GM12878 (cell line): Measurements from ENCODE around the gene COL5A1. TPM values are rescaled to one million over a fixed set of nuclear protein-coding genes. Genes with fewer than 3 reads are reported as not detected.

Experiments
- ATAC-seq: fragments of 200-7000 bp; cut with Tn5 transposase; 3 replicates; pipeline ENCODE4 v1.9.1; 2020; ENCODE audit warnings: mild to moderate bottlenecking, moderate library complexity
- BruUV-seq: library from RNA; stranded (reverse); fragments of 400-500 nt; replicated peaks from 2 replicates; lab custom pipeline; 2021; lab: Mats Ljungman, UMichigan
- CTCF ChIA-PET: fragments of 300-600 bp; sonication (Branson Sonifier 250); formaldehyde crosslinking; extraction: SDS; loops from one replicate; lab custom pipeline; 2021; ENCODE audit warnings: inconsistent platforms; lab: Yijun Ruan, JAX
- POLR2A ChIA-PET: fragments of 350-600 bp; formaldehyde crosslinking; extraction: SDS; loops from one replicate; lab custom pipeline; 2021; ENCODE audit warnings: inconsistent platforms; lab: Charles Lee
- RAD21 ChIA-PET: fragments of 300-600 bp; sonication (Branson Sonifier 250); formaldehyde crosslinking; loops from one replicate; lab custom pipeline; 2023; ENCODE audit warnings: antibody characterized with exemption; ENCODE audit not compliant: unreplicated experiment; lab: Charles Lee
- SMC1A ChIA-PET: fragments of 300-600 bp; sonication (Branson Sonifier 250); formaldehyde crosslinking; loops from one replicate; lab custom pipeline; 2023; ENCODE audit not compliant: unreplicated experiment, uncharacterized antibody; lab: Charles Lee
- DNase-seq: peaks from one replicate; pipeline ENCODE4 v3.0.0-alpha.2; 2011; ENCODE audit warnings: low read depth, low spot score
- FAIRE-seq: peaks from 3 replicates; lab custom pipeline; 2011; peaks lifted over from hg19 to GRCh38; lab: Jason Lieb, UNC
- H2AFZ ChIP-seq: 2 replicates; pipeline ENCODE4 v1.6.0; 2011; ENCODE audit warnings: low read depth, low read length, control low read depth; ENCODE audit not compliant: control insufficient read depth
- H3K27ac ChIP-seq: 2 replicates; pipeline ENCODE4 v1.5.1; 2011; ENCODE audit warnings: control low read depth; ENCODE audit not compliant: control insufficient read depth, insufficient read depth
- H3K27me3 ChIP-seq, 2 experiments: replicated peaks in 1 of 2; 2 replicates each; pipeline versions ENCODE4 v1.6.0 to v1.6.1; 2011; ENCODE audit warnings: low read length in 1 of 2; ENCODE audit not compliant: control insufficient read depth in 2 of 2, insufficient read depth in 2 of 2
- H3K36me3 ChIP-seq, 2 experiments: 2 replicates each; pipeline ENCODE4 v1.5.1; 2011; ENCODE audit warnings: low read length in 1 of 2; ENCODE audit not compliant: control insufficient read depth in 2 of 2, insufficient read depth in 2 of 2
- H3K4me1 ChIP-seq: 2 replicates; pipeline ENCODE4 v1.6.1; 2011; ENCODE audit warnings: mild to moderate bottlenecking, low read length, moderate library complexity, mixed read lengths; ENCODE audit not compliant: control insufficient read depth, insufficient read depth
- H3K4me2 ChIP-seq: 2 replicates; pipeline ENCODE4 v1.6.0; 2011; ENCODE audit warnings: control low read depth; ENCODE audit not compliant: control insufficient read depth, insufficient read depth
- H3K4me3 ChIP-seq: fragments of 200-600 bp; sonication (generic); 2 replicates; pipeline ENCODE4 v1.5.1; 2016
- H3K79me2 ChIP-seq: 2 replicates; pipeline ENCODE4 v1.6.0; 2011; ENCODE audit warnings: low read length; ENCODE audit not compliant: control insufficient read depth, insufficient read depth
- H3K9ac ChIP-seq: 2 replicates; pipeline ENCODE4 v1.8.0; 2011; ENCODE audit warnings: low read length, control low read depth, mixed read lengths; ENCODE audit not compliant: control insufficient read depth, insufficient read depth
- H3K9me3 ChIP-seq: replicated peaks from 3 replicates; pipeline ENCODE4 v1.5.1; 2011; ENCODE audit warnings: mild to moderate bottlenecking, low read length; ENCODE audit not compliant: control insufficient read depth, insufficient read depth
- H4K20me1 ChIP-seq: 2 replicates; pipeline ENCODE4 v1.6.0; 2011; ENCODE audit not compliant: control insufficient read depth, insufficient read depth
- CBFB ChIP-seq: IDR thresholded peaks from 2 replicates; pipeline ENCODE4 v1.6.1; 2016; ENCODE audit warnings: antibody characterized with exemption, low read depth
- CBX3 ChIP-seq: fragments of 200-600 bp; sonication (generic); IDR thresholded peaks from 2 replicates; pipeline ENCODE4 v1.6.1; 2016; ENCODE audit warnings: low read depth, borderline replicate concordance
- CHD2 ChIP-seq: IDR thresholded peaks from 2 replicates; pipeline ENCODE4 v1.6.1; 2011; ENCODE audit warnings: low read depth, low read length, improper control_type of control experiment, borderline replicate concordance
- KLF5 ChIP-seq: fragments of 450-650 bp; IDR thresholded peaks from 2 replicates; pipeline ENCODE4 v1.6.1; 2014; ENCODE audit warnings: mild to moderate bottlenecking; ENCODE audit not compliant: partially characterized antibody
- PBX3 ChIP-seq: IDR thresholded peaks from 2 replicates; pipeline ENCODE4 v1.6.1; 2011; ENCODE audit warnings: mild to moderate bottlenecking, low read depth, low read length, moderate library complexity; ENCODE audit not compliant: insufficient replicate concordance
- POLR2A ChIP-seq: IDR thresholded peaks from 2 replicates; pipeline ENCODE4 v1.6.1; 2011; ENCODE audit warnings: low read depth, mild to moderate bottlenecking, low read length
- SUPT20H ChIP-seq: IDR thresholded peaks from 2 replicates; pipeline ENCODE4 v1.6.1; 2011; ENCODE audit warnings: low read depth, mild to moderate bottlenecking, low read length, moderate library complexity, borderline replicate concordance; ENCODE audit not compliant: control insufficient read depth
- USF1 ChIP-seq: IDR thresholded peaks from 2 replicates; pipeline ENCODE4 v1.6.1; 2011; ENCODE audit warnings: borderline replicate concordance, low read depth, mild to moderate bottlenecking, moderate library complexity, mixed read lengths, low read length; ENCODE audit not compliant: insufficient read depth; ENCODE audit errors: extremely low read length
- YBX1 ChIP-seq: fragments of 450-650 bp; IDR thresholded peaks from 2 replicates; pipeline ENCODE4 v1.6.1; 2016; ENCODE audit warnings: antibody characterized with exemption
- ZNF207 ChIP-seq: fragments of 450-650 bp; IDR thresholded peaks from 2 replicates; pipeline ENCODE4 v1.6.1; 2014; ENCODE audit warnings: antibody characterized with exemption, mild to moderate bottlenecking, borderline replicate concordance
- WGBS: methylation state at CpG from one replicate; pipeline ENCODE4 v1.1.6; 2016; ENCODE audit warnings: low lambda C conversion rate; ENCODE audit not compliant: insufficient replicate concordance, insufficient coverage; ENCODE audit errors: missing lambda C conversion rate; 5-methylcytosine and 5-hydroxymethylcytosine counted together
- in situ Hi-C: fragments of 300-500 bp; cut with MboI; formaldehyde crosslinking; loops from 9 replicates; pipeline ENCODE4 v1.14.3; 2018; ENCODE audit warnings: mixed read lengths
- intact Hi-C: fragments of 100-400 bp; cut with micrococcal nuclease; formaldehyde crosslinking; loops from one replicate; pipeline ENCODE4 v1.14.2; 2022; ENCODE audit not compliant: unreplicated experiment
- polyA plus RNA-seq, 11 experiments: library from polyadenylated mRNA; depleted of rRNA in 4 of 11; unstranded in 6 of 11; stranded (reverse) in 5 of 11; fragments of >200 nt; fragmentation: Nextera tagmentation in 4 of 11; fragmentation: Illumina TruSeq in 1 of 11; extraction: Ambion mirVana in 4 of 11; extraction: Trizol in 1 of 11; gene quantifications; 1 replicate in 1 of 11; 2 replicates in 10 of 11; pipeline versions ENCODE4 v1.2.1 to v1.2.3, GENCODE V29; 2011 to 2016; ENCODE audit warnings: inconsistent platforms in 2 of 11, missing spikeins in 2 of 11, low read depth in 1 of 11
- total RNA-seq, 4 experiments: library from RNA; depleted of rRNA in 3 of 4; stranded (reverse); fragments of >200 nt in 3 of 4; fragmentation: Illumina TruSeq in 1 of 4; extraction: Trizol in 1 of 4; gene quantifications; 2 replicates each; pipeline versions ENCODE4 v1.2.1 to v1.2.3, GENCODE V29; 2013 to 2021
- TF ChIP-seq, protein P1 (sequence below): IDR thresholded peaks from 2 replicates; pipeline ENCODE4 v1.6.1; 2012; ENCODE audit warnings: improper control_type of control experiment, low read depth, low read length; ENCODE audit not compliant: insufficient replicate concordance
- TF ChIP-seq, protein P2 (sequence below): IDR thresholded peaks from 2 replicates; pipeline ENCODE4 v1.6.1; 2012; ENCODE audit warnings: low read depth, low read length, improper control_type of control experiment

The COL5A1 gene
- total and polyA plus RNA-seq, 10 of the 15 experiments (the other 5 are each of a cell fraction or from before 2014, with no cell fraction given): under 0.01 to 0.15 (median 0.13) TPM; not detected in 4

DNA sequence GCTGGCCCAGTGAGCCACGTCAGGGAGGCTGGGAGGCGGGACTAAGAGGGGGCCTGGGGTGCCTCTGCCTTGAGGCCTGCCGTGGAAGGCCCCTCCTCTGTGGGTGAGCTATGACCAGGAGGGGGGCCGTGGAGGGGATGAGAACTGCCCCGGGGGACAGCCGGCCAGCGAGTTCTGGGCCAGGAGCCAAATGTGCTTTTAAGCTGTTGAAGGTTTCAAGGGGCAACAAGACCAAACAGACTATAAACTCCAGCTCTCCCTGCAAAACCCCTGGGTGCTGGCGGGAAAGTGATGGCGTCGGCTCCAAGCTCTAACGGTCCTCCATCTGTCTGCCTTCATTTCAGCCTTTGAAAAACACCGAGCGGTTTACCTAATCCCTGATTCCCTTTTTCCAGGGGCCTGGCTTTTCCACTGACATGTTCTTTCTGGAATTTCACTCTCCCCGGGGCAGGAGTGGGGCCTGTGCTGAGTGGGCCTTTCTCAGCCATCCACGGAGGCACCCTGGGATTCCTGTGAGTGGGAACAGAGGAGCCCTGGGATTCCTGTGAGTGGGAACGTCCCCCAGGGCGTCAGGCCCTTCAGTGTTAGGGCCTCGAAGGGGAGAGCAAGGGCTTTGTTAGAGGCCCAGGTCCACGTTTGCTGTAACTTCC lies 65.6 kb downstream of the COL5A1 start:
- TF ChIP-seq USF1 (no peak), KLF5 (no peak), CBX3 (no peak), YBX1 (no peak), CBFB (no peak), CHD2 (no peak), ZNF207 (no peak), SUPT20H (no peak), PBX3 (no peak), POLR2A (no peak)
- TF ChIP-seq, protein P1, sequence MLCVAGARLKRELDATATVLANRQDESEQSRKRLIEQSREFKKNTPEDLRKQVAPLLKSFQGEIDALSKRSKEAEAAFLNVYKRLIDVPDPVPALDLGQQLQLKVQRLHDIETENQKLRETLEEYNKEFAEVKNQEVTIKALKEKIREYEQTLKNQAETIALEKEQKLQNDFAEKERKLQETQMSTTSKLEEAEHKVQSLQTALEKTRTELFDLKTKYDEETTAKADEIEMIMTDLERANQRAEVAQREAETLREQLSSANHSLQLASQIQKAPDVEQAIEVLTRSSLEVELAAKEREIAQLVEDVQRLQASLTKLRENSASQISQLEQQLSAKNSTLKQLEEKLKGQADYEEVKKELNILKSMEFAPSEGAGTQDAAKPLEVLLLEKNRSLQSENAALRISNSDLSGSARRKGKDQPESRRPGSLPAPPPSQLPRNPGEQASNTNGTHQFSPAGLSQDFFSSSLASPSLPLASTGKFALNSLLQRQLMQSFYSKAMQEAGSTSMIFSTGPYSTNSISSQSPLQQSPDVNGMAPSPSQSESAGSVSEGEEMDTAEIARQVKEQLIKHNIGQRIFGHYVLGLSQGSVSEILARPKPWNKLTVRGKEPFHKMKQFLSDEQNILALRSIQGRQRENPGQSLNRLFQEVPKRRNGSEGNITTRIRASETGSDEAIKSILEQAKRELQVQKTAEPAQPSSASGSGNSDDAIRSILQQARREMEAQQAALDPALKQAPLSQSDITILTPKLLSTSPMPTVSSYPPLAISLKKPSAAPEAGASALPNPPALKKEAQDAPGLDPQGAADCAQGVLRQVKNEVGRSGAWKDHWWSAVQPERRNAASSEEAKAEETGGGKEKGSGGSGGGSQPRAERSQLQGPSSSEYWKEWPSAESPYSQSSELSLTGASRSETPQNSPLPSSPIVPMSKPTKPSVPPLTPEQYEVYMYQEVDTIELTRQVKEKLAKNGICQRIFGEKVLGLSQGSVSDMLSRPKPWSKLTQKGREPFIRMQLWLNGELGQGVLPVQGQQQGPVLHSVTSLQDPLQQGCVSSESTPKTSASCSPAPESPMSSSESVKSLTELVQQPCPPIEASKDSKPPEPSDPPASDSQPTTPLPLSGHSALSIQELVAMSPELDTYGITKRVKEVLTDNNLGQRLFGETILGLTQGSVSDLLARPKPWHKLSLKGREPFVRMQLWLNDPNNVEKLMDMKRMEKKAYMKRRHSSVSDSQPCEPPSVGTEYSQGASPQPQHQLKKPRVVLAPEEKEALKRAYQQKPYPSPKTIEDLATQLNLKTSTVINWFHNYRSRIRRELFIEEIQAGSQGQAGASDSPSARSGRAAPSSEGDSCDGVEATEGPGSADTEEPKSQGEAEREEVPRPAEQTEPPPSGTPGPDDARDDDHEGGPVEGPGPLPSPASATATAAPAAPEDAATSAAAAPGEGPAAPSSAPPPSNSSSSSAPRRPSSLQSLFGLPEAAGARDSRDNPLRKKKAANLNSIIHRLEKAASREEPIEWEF: no peak
- TF ChIP-seq, protein P2, sequence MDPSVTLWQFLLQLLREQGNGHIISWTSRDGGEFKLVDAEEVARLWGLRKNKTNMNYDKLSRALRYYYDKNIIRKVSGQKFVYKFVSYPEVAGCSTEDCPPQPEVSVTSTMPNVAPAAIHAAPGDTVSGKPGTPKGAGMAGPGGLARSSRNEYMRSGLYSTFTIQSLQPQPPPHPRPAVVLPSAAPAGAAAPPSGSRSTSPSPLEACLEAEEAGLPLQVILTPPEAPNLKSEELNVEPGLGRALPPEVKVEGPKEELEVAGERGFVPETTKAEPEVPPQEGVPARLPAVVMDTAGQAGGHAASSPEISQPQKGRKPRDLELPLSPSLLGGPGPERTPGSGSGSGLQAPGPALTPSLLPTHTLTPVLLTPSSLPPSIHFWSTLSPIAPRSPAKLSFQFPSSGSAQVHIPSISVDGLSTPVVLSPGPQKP: no peak
- no TSS peak for BruUV-seq
- no peak overlapping the region for H3K4me2 ChIP-seq
- no peak overlapping the region for H3K4me3 ChIP-seq
- ATAC-seq (no peak), DNase-seq (no peak), FAIRE-seq (no peak)
- H3K27me3 ChIP-seq: no peaks in the 10 kb centered on the region; a peak in 1 of 4 replicates
- no peaks in the 10 kb centered on the region for H3K4me1 ChIP-seq
- CTCF ChIA-PET: interaction anchor here (0.8 kb wide), 1 partner anchor 18 kb away, joined by 3 read pairs; no protein-coding TSS in a partner anchor
- H3K27ac ChIP-seq: no peak overlapping the region
- no peak overlapping the region for H3K9ac ChIP-seq
- intact Hi-C loops (no loop called here), in situ Hi-C loops (no loop called here)
- H3K79me2 ChIP-seq: no peaks in the 10 kb centered on the region
- POLR2A ChIA-PET: no interaction called here
- no peak overlapping the region for H2AFZ ChIP-seq
- RAD21 ChIA-PET: no interaction called here
- H3K36me3 ChIP-seq: no peaks in the 10 kb centered on the region
- no peaks in the 10 kb centered on the region for H3K9me3 ChIP-seq
- no peaks in the 10 kb centered on the region for H4K20me1 ChIP-seq
- SMC1A ChIA-PET: no interaction called here
- WGBS: 30% methylated on average over 19 of the region's 19 CpGs
